H9 (cell line): ENCODE results near the gene AHNAK. TPM values are rescaled to one million over a fixed set of nuclear protein-coding genes. Genes with fewer than 3 reads are reported as not detected.

ENCODE experiments used
- DNase-seq: peaks from one replicate; pipeline ENCODE4 v3.0.0-alpha.2; 2017
- H2AFZ ChIP-seq: one replicate; pipeline ENCODE4 v1.6.1; 2013; ENCODE audit warnings: mild to moderate bottlenecking, low read length, control low read depth, moderate library complexity
- H2AK5ac ChIP-seq: 2 replicates; pipeline ENCODE4 v1.6.1; 2013; ENCODE audit warnings: low read length, control low read depth, mixed read lengths; ENCODE audit not compliant: insufficient read length
- H2BK120ac ChIP-seq: one replicate; pipeline ENCODE4 v1.6.1; 2013; ENCODE audit warnings: low read depth, mild to moderate bottlenecking, low read length, control low read depth, inconsistent platforms; ENCODE audit not compliant: poor library complexity, severe bottlenecking
- H2BK12ac ChIP-seq: 2 replicates; pipeline ENCODE4 v1.6.1; 2013; ENCODE audit warnings: low read length, control low read depth, mixed read lengths, low read depth; ENCODE audit not compliant: insufficient read length
- H2BK15ac ChIP-seq: 2 replicates; pipeline ENCODE4 v1.6.1; 2013; ENCODE audit warnings: low read depth, low read length, control low read depth
- H2BK20ac ChIP-seq: one replicate; pipeline ENCODE4 v1.6.1; 2013; ENCODE audit warnings: low read depth, mild to moderate bottlenecking, low read length, control low read depth, inconsistent platforms; ENCODE audit not compliant: poor library complexity, severe bottlenecking
- H2BK5ac ChIP-seq: 2 replicates; pipeline ENCODE4 v1.6.1; 2013; ENCODE audit warnings: low read length, control low read depth, mixed read lengths; ENCODE audit not compliant: insufficient read length
- H3K14ac ChIP-seq: 2 replicates; pipeline ENCODE4 v1.6.1; 2013; ENCODE audit warnings: low read length, control low read depth; ENCODE audit not compliant: insufficient read depth
- H3K18ac ChIP-seq: 2 replicates; pipeline ENCODE4 v1.6.1; 2013; ENCODE audit warnings: low read depth, mild to moderate bottlenecking, mixed read lengths, low read length, control low read depth; ENCODE audit not compliant: insufficient read length
- H3K23ac ChIP-seq: 2 replicates; pipeline ENCODE4 v1.6.1; 2013; ENCODE audit warnings: low read length, control low read depth, mixed read lengths, low read depth; ENCODE audit not compliant: insufficient read length
- H3K23me2 ChIP-seq: 2 replicates; pipeline ENCODE4 v1.6.1; 2013; ENCODE audit warnings: low read depth, mild to moderate bottlenecking, mixed read lengths, low read length, control low read depth; ENCODE audit not compliant: insufficient read length, poor library complexity, severe bottlenecking
- H3K27ac ChIP-seq: 2 replicates; pipeline ENCODE4 v1.5.1; 2013; ENCODE audit warnings: low read length, control low read depth, mixed read lengths, low read depth; ENCODE audit not compliant: insufficient read length
- H3K27me3 ChIP-seq: 2 replicates; pipeline ENCODE4 v1.6.1; 2013; ENCODE audit warnings: low read length, control low read depth, inconsistent platforms; ENCODE audit not compliant: insufficient read depth
- H3K4ac ChIP-seq: 2 replicates; pipeline ENCODE4 v1.6.1; 2013; ENCODE audit warnings: low read depth, mild to moderate bottlenecking, control low read depth, inconsistent platforms, low read length, moderate library complexity
- H3K4me1 ChIP-seq: 2 replicates; pipeline ENCODE4 v1.6.1; 2013; ENCODE audit warnings: low read length, control low read depth, inconsistent platforms; ENCODE audit not compliant: insufficient read depth
- H3K4me2 ChIP-seq: 2 replicates; pipeline ENCODE4 v1.6.1; 2013; ENCODE audit warnings: low read length, control low read depth, mixed read lengths; ENCODE audit not compliant: insufficient read length, insufficient read depth
- H3K56ac ChIP-seq: 2 replicates; pipeline ENCODE4 v1.6.1; 2013; ENCODE audit warnings: low read depth, mild to moderate bottlenecking, mixed read lengths, low read length, control low read depth; ENCODE audit not compliant: insufficient read length
- H3K79me1 ChIP-seq: 2 replicates; pipeline ENCODE4 v1.6.1; 2013; ENCODE audit warnings: low read depth, mild to moderate bottlenecking, moderate library complexity, low read length, control low read depth, inconsistent platforms; ENCODE audit not compliant: insufficient read depth, poor library complexity, severe bottlenecking
- H3K79me2 ChIP-seq: 2 replicates; pipeline ENCODE4 v1.6.1; 2013; ENCODE audit warnings: low read length, control low read depth, inconsistent platforms; ENCODE audit not compliant: insufficient read depth
- H3K9ac ChIP-seq: 2 replicates; pipeline ENCODE4 v1.6.1; 2013; ENCODE audit warnings: low read length, control low read depth, mixed read lengths; ENCODE audit not compliant: insufficient read length; ENCODE audit errors: extremely low read depth
- H3K9me3 ChIP-seq: one replicate; pipeline ENCODE4 v1.6.1; 2013; ENCODE audit warnings: low read depth, low read length, inconsistent platforms; ENCODE audit not compliant: control insufficient read depth
- H3T11ph ChIP-seq: one replicate; pipeline ENCODE4 v1.6.1; 2013; ENCODE audit warnings: mild to moderate bottlenecking, low read length, control low read depth, inconsistent platforms
- H4K20me1 ChIP-seq: one replicate; pipeline ENCODE4 v1.6.1; 2013; ENCODE audit not compliant: control insufficient read depth, insufficient read length, insufficient read depth
- H4K5ac ChIP-seq: 2 replicates; pipeline ENCODE4 v1.6.1; 2013; ENCODE audit warnings: low read depth, mild to moderate bottlenecking, mixed read lengths, low read length, control low read depth; ENCODE audit not compliant: insufficient read length
- H4K8ac ChIP-seq: replicated peaks from 2 replicates; pipeline ENCODE4 v1.6.1; 2013; ENCODE audit warnings: low read length, control low read depth, mixed read lengths, low read depth; ENCODE audit not compliant: insufficient read length
- H4K91ac ChIP-seq: 2 replicates; pipeline ENCODE4 v1.6.1; 2013; ENCODE audit warnings: low read depth, mild to moderate bottlenecking, moderate library complexity, mixed read lengths, low read length, control low read depth; ENCODE audit not compliant: insufficient read length
- H3K27ac Mint-ChIP-seq, 3 experiments: 2 replicates in 2 of 3; 3 replicates in 1 of 3; pipeline ENCODE4 v1.8.0; 2020 to 2021; ENCODE audit warnings: mixed read lengths in 3 of 3, mild to moderate bottlenecking in 1 of 3, moderate library complexity in 1 of 3
- H3K27me3 Mint-ChIP-seq: 2 replicates; pipeline ENCODE4 v1.8.0; 2021; ENCODE audit warnings: low read depth, mild to moderate bottlenecking, moderate library complexity, mixed read lengths
- H3K36me3 Mint-ChIP-seq, 3 experiments: 2 replicates in 2 of 3; 3 replicates in 1 of 3; pipeline ENCODE4 v1.8.0; 2020 to 2021; ENCODE audit warnings: low read depth in 3 of 3, mixed read lengths in 3 of 3; ENCODE audit not compliant: insufficient read depth in 1 of 3
- H3K4me1 Mint-ChIP-seq, 2 experiments: 2 replicates each; pipeline ENCODE4 v1.8.0; 2020; ENCODE audit warnings: mixed read lengths in 2 of 2
- H3K4me3 Mint-ChIP-seq, 2 experiments: 2 replicates in 1 of 2; 3 replicates in 1 of 2; pipeline ENCODE4 v1.8.0; 2020 to 2021; ENCODE audit warnings: mild to moderate bottlenecking in 2 of 2, mixed read lengths in 2 of 2, moderate library complexity in 1 of 2
- H3K9me3 Mint-ChIP-seq, 2 experiments: 2 replicates in 1 of 2; 3 replicates in 1 of 2; pipeline ENCODE4 v1.8.0; 2020; ENCODE audit warnings: mild to moderate bottlenecking in 2 of 2, mixed read lengths in 2 of 2, moderate library complexity in 1 of 2
- WGBS: extraction: QIAGEN DNeasy Blood & Tissue Kit; methylation state at CpG from one replicate; pipeline ENCODE4 v1.1.7; 2013; ENCODE audit warnings: missing lambda C conversion rate, low lambda C conversion rate, mixed read lengths; ENCODE audit not compliant: insufficient read length; ENCODE audit errors: extremely low coverage; 5-methylcytosine and 5-hydroxymethylcytosine counted together
- total RNA-seq: library from RNA; stranded (reverse); gene quantifications from 2 replicates; pipeline ENCODE4 v1.2.1, GENCODE V29; 2021
- TF ChIP-seq, protein P1 (sequence below): fragments of 200-600 bp; sonication (generic); conservative IDR thresholded peaks from 3 replicates; pipeline ENCODE4 v1.8.0; 2021; ENCODE audit warnings: antibody characterized with exemption, mild to moderate bottlenecking

AHNAK gene
- total RNA-seq, 1 experiment from 2014 or later = 15.2 TPM

DNA sequence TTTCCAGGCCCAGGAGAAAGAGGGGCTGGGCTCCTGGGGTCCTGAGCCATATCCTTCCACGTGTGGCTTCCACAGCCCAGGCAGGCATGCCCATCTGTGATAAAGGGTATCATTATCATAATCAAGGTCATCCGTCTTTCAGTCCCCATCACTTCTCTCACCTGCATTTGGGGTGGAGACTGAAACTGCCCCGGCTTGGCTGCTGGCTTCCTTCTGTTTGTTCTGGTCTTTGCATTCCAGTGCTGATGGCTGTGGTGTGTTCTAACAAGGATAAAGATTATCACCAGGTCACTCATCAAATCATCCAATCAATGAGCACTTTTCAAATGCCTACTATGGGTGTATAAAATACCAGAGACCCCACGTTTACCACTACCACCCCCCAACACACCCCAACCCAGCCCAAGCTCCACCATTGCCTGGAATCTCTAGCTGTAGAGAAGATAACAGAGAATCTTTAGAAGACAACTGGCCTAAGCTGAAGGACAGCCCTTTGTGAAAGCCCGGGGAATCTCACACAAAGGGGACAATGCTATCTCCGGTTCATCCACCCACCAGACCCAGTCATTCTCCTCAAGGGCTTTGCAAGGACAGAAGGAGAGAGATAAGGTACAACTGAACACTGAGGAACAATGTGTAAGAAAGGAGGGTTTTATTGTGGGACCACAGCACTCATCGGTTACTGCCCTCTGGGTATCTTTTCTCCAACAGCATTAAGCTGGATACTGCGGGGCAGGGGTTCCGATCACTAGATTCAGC, 54.9 kb downstream of the AHNAK start:
- Histone ChIP-seq H3K4me1 (no peaks in the 10 kb centered on the region), H4K20me1 (no peaks in the 10 kb centered on the region), H3T11ph (no peak overlapping the region), H3K79me2 (no peaks in the 10 kb centered on the region), H3K9ac (no peak overlapping the region), H3K14ac (no peak overlapping the region), H3K56ac (no peak overlapping the region), H2BK12ac (no peak overlapping the region), H2BK120ac (no peak overlapping the region), H2BK5ac (no peak overlapping the region), H3K9me3 (no peaks in the 10 kb centered on the region), H3K4ac (no peak overlapping the region), H3K18ac (no peak overlapping the region), H3K4me2 (no peak overlapping the region), H3K79me1 (no peaks in the 10 kb centered on the region), H3K27ac (no peak overlapping the region), H2AFZ (no peak overlapping the region), H3K27me3 (no peaks in the 10 kb centered on the region), H2AK5ac (no peak overlapping the region), H4K5ac (no peak overlapping the region), H4K91ac (no peak overlapping the region), H3K23me2 (no peaks in the 10 kb centered on the region), H4K8ac (no peak overlapping the region), H2BK15ac (no peak overlapping the region), H3K23ac (no peak overlapping the region), H2BK20ac (no peak overlapping the region)
- Mint-ChIP-seq H3K4me1 (peaks cover 0 to 3% of the 10 kb centered on the region in 2 experiments; a peak in 1 of 4 replicates), H3K4me3 (no peak overlapping the region), H3K27ac (no peak overlapping the region), H3K27me3 (peaks cover 3% of the 10 kb centered on the region), H3K36me3 (no peaks in the 10 kb centered on the region), H3K9me3 (no peaks in the 10 kb centered on the region; a peak in 1 of 5 replicates)
- WGBS = no CpG with 5 or more reads among the region's 9 CpGs
- TF ChIP-seq, protein P1, sequence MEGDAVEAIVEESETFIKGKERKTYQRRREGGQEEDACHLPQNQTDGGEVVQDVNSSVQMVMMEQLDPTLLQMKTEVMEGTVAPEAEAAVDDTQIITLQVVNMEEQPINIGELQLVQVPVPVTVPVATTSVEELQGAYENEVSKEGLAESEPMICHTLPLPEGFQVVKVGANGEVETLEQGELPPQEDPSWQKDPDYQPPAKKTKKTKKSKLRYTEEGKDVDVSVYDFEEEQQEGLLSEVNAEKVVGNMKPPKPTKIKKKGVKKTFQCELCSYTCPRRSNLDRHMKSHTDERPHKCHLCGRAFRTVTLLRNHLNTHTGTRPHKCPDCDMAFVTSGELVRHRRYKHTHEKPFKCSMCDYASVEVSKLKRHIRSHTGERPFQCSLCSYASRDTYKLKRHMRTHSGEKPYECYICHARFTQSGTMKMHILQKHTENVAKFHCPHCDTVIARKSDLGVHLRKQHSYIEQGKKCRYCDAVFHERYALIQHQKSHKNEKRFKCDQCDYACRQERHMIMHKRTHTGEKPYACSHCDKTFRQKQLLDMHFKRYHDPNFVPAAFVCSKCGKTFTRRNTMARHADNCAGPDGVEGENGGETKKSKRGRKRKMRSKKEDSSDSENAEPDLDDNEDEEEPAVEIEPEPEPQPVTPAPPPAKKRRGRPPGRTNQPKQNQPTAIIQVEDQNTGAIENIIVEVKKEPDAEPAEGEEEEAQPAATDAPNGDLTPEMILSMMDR = no peak
- DNase-seq = no peak
